K562 (cell line): Measurements from ENCODE around the gene DAPK2. TPM values are rescaled to one million over a fixed set of nuclear protein-coding genes. Genes with fewer than 3 reads are reported as not detected.

Experiments
- ATAC-seq: fragments of 200-7000 bp; cut with Tn5 transposase; 3 replicates; pipeline ENCODE4 v1.9.1; 2020; ENCODE audit warnings: moderate library complexity
- BruUV-seq: library from RNA; stranded (reverse); fragments of 400-500 nt; replicated peaks from 2 replicates; lab custom pipeline; 2021; lab: Mats Ljungman, UMichigan
- CTCF ChIA-PET: fragments of 300-600 bp; formaldehyde crosslinking; extraction: SDS; loops from one replicate; lab custom pipeline; 2021; ENCODE audit warnings: low intra/inter-chr PET ratio; lab: Yijun Ruan, JAX
- POLR2A ChIA-PET: fragments of 300-600, 350-650 bp; sonication (Branson Sonifier 250); formaldehyde crosslinking; extraction: SDS; loops from one replicate; lab custom pipeline; 2021; ENCODE audit warnings: antibody characterized with exemption, inconsistent platforms; lab: Yijun Ruan, JAX
- DNase-seq, 4 experiments: peaks; one replicate each; pipeline versions ENCODE4 v3.0.0 to v3.0.0-alpha.2; 2011 to 2018; ENCODE audit warnings: low spot score in 3 of 4, mixed read lengths in 3 of 4; ENCODE audit errors: extremely low read depth in 1 of 4
- FAIRE-seq: peaks from 2 replicates; lab custom pipeline; 2011; peaks lifted over from hg19 to GRCh38; lab: Jason Lieb, UNC
- H2AFZ ChIP-seq: 2 replicates; pipeline ENCODE4 v1.6.0; 2011; ENCODE audit warnings: low read depth, low read length, control low read depth, inconsistent platforms
- H3K27ac ChIP-seq: fragments of 200-600 bp; 3 replicates; pipeline ENCODE4 v1.8.0; 2011; ENCODE audit warnings: low read depth, mild to moderate bottlenecking, control low read depth, inconsistent platforms, low read length, moderate library complexity, mixed read lengths; ENCODE audit errors: extremely low read depth
- H3K27me3 ChIP-seq, 2 experiments: fragments of 300-600 bp in 1 of 2; 2 replicates in 1 of 2; 3 replicates in 1 of 2; pipeline versions ENCODE4 v1.6.0 to v1.8.0; 2011; ENCODE audit warnings: inconsistent platforms in 2 of 2, low read length in 2 of 2, mild to moderate bottlenecking in 1 of 2, mixed read lengths in 1 of 2, moderate library complexity in 1 of 2; ENCODE audit not compliant: control insufficient read depth in 2 of 2, insufficient read depth in 2 of 2
- H3K36me3 ChIP-seq: fragments of 300-600 bp; 3 replicates; pipeline ENCODE4 v1.8.0; 2011; ENCODE audit warnings: mild to moderate bottlenecking, low read length, inconsistent platforms; ENCODE audit not compliant: control insufficient read depth, insufficient read depth
- H3K4me1 ChIP-seq, 2 experiments: fragments of 200-600 bp in 1 of 2; replicated peaks in 1 of 2; 2 replicates in 1 of 2; 3 replicates in 1 of 2; pipeline versions ENCODE4 v1.5.1 to v1.8.0; 2011; ENCODE audit warnings: inconsistent platforms in 2 of 2, low read length in 2 of 2, mild to moderate bottlenecking in 1 of 2, mixed read lengths in 1 of 2, moderate library complexity in 1 of 2; ENCODE audit not compliant: control insufficient read depth in 2 of 2, insufficient read depth in 2 of 2
- H3K4me2 ChIP-seq: 2 replicates; pipeline ENCODE4 v1.6.1; 2011; ENCODE audit warnings: low read length, control low read depth, inconsistent platforms, mixed read lengths; ENCODE audit not compliant: insufficient read depth
- H3K4me3 ChIP-seq: fragments of 200-600 bp; sonication (generic), shearing (Covaris generic); 2 replicates; pipeline ENCODE4 v1.5.1; 2016; ENCODE audit warnings: control low read depth, inconsistent platforms
- H3K79me2 ChIP-seq: fragments of 200-600 bp; 3 replicates; pipeline ENCODE4 v1.8.0; 2011; ENCODE audit warnings: low read length, inconsistent platforms; ENCODE audit not compliant: control insufficient read depth, insufficient read depth
- H3K9ac ChIP-seq, 2 experiments: 2 replicates each; pipeline versions ENCODE4 v1.6.0 to v1.6.1; 2011; ENCODE audit warnings: low read depth in 2 of 2, low read length in 2 of 2, control low read depth in 1 of 2, inconsistent platforms in 1 of 2, mild to moderate bottlenecking in 1 of 2, mixed read lengths in 1 of 2; ENCODE audit not compliant: insufficient read depth in 1 of 2
- H3K9me1 ChIP-seq: one replicate; pipeline ENCODE4 v1.6.0; 2011; ENCODE audit warnings: inconsistent platforms, mild to moderate bottlenecking, low read length, moderate library complexity; ENCODE audit not compliant: control insufficient read depth, insufficient read depth
- H3K9me3 ChIP-seq: replicated peaks from 2 replicates; pipeline ENCODE4 v1.5.1; 2011; ENCODE audit warnings: low read depth, low read length, inconsistent platforms; ENCODE audit not compliant: control insufficient read depth, insufficient read depth
- H4K20me1 ChIP-seq: replicated peaks from 2 replicates; pipeline ENCODE4 v1.6.1; 2011; ENCODE audit warnings: low read length, inconsistent platforms, mixed read lengths; ENCODE audit not compliant: control insufficient read depth, insufficient read depth
- SNAPC5 ChIP-seq: fragments of 250-450 bp; sonication (Bioruptor Pico); IDR thresholded peaks from 2 replicates; pipeline ENCODE4 v1.8.0; 2021; ENCODE audit warnings: moderate library complexity, mild to moderate bottlenecking, inconsistent platforms
- USF2 ChIP-seq: sonication (generic); formaldehyde crosslinking; IDR thresholded peaks from 2 replicates; pipeline ENCODE4 v1.5.0; 2020; ENCODE audit warnings: missing genetic modification reagents
- ZNF124 ChIP-seq: sonication (generic); formaldehyde crosslinking; IDR thresholded peaks from 2 replicates; pipeline ENCODE4 v1.8.1; 2022; ENCODE audit warnings: missing genetic modification reagents
- WGBS: fragments of 100-300 bp; shearing (Covaris generic); methylation state at CpG from one replicate; pipeline ENCODE4 v1.1.6; 2016; ENCODE audit warnings: low coverage, mixed read lengths; ENCODE audit not compliant: insufficient coverage; ENCODE audit errors: missing lambda C conversion rate; 5-methylcytosine and 5-hydroxymethylcytosine counted together
- in situ Hi-C: fragments of 300-500 bp; cut with MboI; formaldehyde crosslinking; loops from 4 replicates; pipeline ENCODE4 v1.15.0; 2018; ENCODE audit warnings: inconsistent platforms, mixed read lengths
- intact Hi-C: fragments of 100-400 bp; cut with micrococcal nuclease; formaldehyde crosslinking; loops from 2 replicates; pipeline ENCODE4 v1.14.2; 2022
- polyA plus RNA-seq, 8 experiments: library from polyadenylated mRNA; depleted of rRNA in 4 of 8; stranded (reverse) in 5 of 8; unstranded in 3 of 8; fragments of >200 nt; fragmentation: Nextera tagmentation in 2 of 8; fragmentation: Illumina TruSeq in 1 of 8; extraction: Ambion mirVana in 2 of 8; extraction: Trizol in 1 of 8; gene quantifications; 2 replicates each; pipeline versions ENCODE4 v1.2.1 to v1.2.3, GENCODE V29; 2011 to 2014; ENCODE audit warnings: inconsistent platforms in 1 of 8, missing spikeins in 1 of 8
- total RNA-seq, 7 experiments: library from RNA; depleted of rRNA in 6 of 7; stranded (reverse); fragments of >200 nt in 6 of 7; fragmentation: Illumina TruSeq in 2 of 7; extraction: Trizol in 2 of 7; gene quantifications; 2 replicates each; pipeline versions ENCODE4 v1.2.1 to v1.2.3, GENCODE V29; 2011 to 2021; ENCODE audit warnings: low replicate concordance in 1 of 7
- TF ChIP-seq, protein P1 (sequence below): fragments of 450-650 bp; IDR thresholded peaks from 2 replicates; pipeline ENCODE4 v1.6.1; 2016; ENCODE audit warnings: low read depth, mild to moderate bottlenecking, moderate library complexity
- TF ChIP-seq, protein P2 (sequence below): fragments of 250-450 bp; sonication (Bioruptor Pico); IDR thresholded peaks from 2 replicates; pipeline ENCODE4 v1.4.0; 2020

The DAPK2 gene
- total and polyA plus RNA-seq, 9 of the 15 experiments (the other 6 are each of a cell fraction or from before 2014, with no cell fraction given) = 0.14 to 5.2 (median 2.2) TPM

DNA sequence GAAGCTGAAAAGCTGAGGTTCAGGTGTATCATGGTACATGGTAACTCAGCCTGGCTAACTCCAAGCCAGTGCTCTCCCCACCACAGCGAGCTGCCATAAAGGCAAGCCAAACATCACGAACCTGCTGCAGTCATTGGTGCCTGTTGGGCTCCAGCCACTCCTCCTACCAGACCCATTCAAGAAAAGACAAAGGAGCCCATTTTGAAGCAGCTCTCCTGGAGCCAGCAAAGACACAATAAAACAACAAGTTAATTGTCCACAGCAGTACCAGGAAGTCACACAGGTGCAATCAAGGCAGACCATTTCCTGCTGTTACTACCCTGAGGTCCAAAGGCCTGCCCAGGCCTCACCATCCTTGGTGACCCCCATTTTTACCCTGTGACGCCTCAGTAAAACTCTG is 77.6 kb downstream of the DAPK2 start:
- Histone ChIP-seq H2AFZ (no peak overlapping the region), H3K9me1 (no peaks in the 10 kb centered on the region), H3K9me3 (no peaks in the 10 kb centered on the region), H3K27ac (no peak overlapping the region), H3K36me3 (no peaks in the 10 kb centered on the region), H3K4me2 (no peak overlapping the region), H3K27me3 (no peaks in the 10 kb centered on the region), H3K4me1 (peaks cover 6 to 25% of the 10 kb centered on the region in 2 experiments), H3K79me2 (no peaks in the 10 kb centered on the region), H3K9ac (no peak overlapping the region), H3K4me3 (no peak overlapping the region), H4K20me1 (no peaks in the 10 kb centered on the region)
- CTCF ChIA-PET = no interaction called here
- intact Hi-C loops = no loop called here
- WGBS = 43% methylated on average over 3 of the region's 3 CpGs
- POLR2A ChIA-PET = interaction anchor here (0.7 to 1.7 kb wide), 3 partner anchors 9 to 20 kb away, joined by 3 to 8 read pairs (median 5); no protein-coding TSS in a partner anchor
- ATAC-seq (no peak), FAIRE-seq (no peak), DNase-seq (no peak)
- no TSS peak for BruUV-seq
- in situ Hi-C loops = no loop called here
- TF ChIP-seq, protein P1, sequence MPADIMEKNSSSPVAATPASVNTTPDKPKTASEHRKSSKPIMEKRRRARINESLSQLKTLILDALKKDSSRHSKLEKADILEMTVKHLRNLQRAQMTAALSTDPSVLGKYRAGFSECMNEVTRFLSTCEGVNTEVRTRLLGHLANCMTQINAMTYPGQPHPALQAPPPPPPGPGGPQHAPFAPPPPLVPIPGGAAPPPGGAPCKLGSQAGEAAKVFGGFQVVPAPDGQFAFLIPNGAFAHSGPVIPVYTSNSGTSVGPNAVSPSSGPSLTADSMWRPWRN = no peak
- TF ChIP-seq, all 486 proteins: peak for 0

DNA sequence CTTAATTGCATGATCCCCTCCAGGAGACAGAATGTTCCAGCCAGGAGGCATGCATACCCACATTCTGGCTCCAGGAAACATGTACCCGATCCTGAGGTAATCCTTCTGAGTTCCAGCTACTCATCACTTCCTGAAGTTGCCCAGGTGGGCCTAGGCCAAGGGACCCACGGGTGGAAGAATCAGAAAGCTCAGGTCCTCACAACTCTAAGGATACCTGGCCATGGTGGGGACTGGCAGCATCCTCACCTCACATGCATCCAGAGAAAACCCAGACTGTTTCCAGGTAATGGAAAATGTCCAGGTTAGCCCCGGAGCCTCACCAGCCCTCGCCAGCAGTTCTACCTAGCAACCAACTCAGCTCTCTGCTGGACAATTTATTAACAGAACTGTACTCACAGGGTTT is 78.2 kb downstream of the DAPK2 start:
- Histone ChIP-seq H3K9ac (no peak overlapping the region), H3K4me2 (no peak overlapping the region), H3K79me2 (no peaks in the 10 kb centered on the region), H3K27me3 (no peaks in the 10 kb centered on the region), H4K20me1 (no peaks in the 10 kb centered on the region), H3K27ac (no peak overlapping the region), H2AFZ (no peak overlapping the region), H3K9me3 (no peaks in the 10 kb centered on the region), H3K36me3 (no peaks in the 10 kb centered on the region), H3K4me1 (peaks cover 6 to 25% of the 10 kb centered on the region in 2 experiments), H3K9me1 (no peaks in the 10 kb centered on the region), H3K4me3 (no peak overlapping the region)
- WGBS = 36% methylated on average over 4 of the region's 4 CpGs
- FAIRE-seq = no peak
- POLR2A ChIA-PET = interaction anchor here (0.7 to 1.7 kb wide), 3 partner anchors 10 to 20 kb away, joined by 3 to 8 read pairs (median 5); no protein-coding TSS in a partner anchor
- no TSS peak for BruUV-seq
- intact Hi-C loops (no loop called here), in situ Hi-C loops (no loop called here)
- DNase-seq = no peak
- TF ChIP-seq SNAPC5 = no peak
- TF ChIP-seq, protein P2, sequence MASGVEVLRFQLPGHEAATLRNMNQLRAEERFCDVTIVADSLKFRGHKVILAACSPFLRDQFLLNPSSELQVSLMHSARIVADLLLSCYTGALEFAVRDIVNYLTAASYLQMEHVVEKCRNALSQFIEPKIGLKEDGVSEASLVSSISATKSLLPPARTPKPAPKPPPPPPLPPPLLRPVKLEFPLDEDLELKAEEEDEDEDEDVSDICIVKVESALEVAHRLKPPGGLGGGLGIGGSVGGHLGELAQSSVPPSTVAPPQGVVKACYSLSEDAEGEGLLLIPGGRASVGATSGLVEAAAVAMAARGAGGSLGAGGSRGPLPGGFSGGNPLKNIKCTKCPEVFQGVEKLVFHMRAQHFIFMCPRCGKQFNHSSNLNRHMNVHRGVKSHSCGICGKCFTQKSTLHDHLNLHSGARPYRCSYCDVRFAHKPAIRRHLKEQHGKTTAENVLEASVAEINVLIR (CRISPR knock-in tag) = no peak
- no peak for TF ChIP-seq USF2 (CRISPR knock-in tag)
- no peak for TF ChIP-seq ZNF124
- CTCF ChIA-PET = no interaction called here
- no peak for ATAC-seq
